HG03571 (cell line): Measurements from ENCODE around the gene MYPOP.

Source experiments
- ATAC-seq: cut with Tn5 transposase; IDR thresholded peaks from one replicate; pipeline ENCODE4 v1.9.1; 2021; ENCODE audit not compliant: unreplicated experiment

MYPOP gene

DNA sequence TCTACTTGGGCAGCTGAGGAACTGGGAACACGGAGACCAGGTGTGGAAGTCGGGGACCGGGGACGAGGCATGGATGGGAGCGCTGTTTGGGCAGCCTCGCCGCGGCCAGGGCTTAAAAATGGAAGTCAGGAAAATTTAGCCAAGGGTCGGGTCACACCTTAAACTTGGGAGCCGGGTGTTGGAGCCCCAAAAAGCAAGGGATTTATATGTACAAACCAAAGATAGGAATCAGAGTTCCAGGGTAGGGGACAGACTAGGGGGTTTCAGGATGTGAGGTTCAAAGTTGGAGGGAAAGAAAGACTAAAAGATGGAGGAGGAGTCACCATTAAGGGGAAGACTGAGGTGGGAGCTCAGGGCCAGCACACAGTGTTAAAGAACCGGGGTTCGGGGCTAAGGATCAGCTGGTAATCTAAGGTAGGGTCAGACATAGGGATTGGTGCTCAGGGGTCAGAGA lies 37.8 kb downstream of the MYPOP start:
- no peak for ATAC-seq

DNA sequence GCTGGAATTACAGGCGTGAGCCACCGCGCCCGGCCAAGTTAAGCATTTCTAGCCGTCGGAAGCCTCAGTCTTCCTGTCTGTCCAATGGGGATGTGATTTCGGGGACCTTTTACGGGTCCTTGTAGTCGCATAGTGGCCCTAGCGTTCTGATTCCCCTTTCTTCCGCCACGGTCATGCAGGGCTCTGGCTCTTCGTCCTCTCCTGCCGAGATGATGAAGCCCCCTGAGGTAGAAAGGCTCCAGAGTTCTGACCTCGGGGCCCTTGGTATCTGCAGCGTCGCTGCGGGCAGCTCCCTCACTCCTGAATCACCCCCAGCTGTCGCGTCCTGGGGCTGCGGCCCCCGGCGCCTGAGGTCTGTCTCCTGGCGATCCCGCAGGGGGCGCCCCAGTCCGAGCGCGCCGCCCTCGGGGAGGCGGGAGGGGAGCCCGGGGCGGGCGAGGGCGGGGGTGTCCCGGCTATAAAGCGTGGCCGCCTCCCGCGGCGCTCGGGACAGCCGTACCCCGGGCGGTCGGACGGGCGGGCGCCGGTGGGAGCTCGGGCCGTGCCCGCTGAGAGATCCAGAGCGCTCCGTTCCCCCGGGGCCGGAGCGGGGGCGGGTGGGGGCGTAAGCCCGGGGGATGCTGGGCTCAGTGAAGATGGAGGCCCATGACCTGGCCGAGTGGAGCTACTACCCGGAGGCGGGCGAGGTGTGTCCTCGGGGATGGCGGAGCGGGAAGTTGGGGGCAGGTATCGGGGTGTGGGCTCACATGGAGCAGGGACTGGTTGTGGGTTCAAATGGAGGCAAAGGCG lies 38.4 kb downstream of the MYPOP start, which contains the start of gene FOXA3:
FOXA3 (plus strand) TSS at position 487 of the 789 bp plus-strand sequence; CDS start at position 618, 131 bp downstream.
- no peak for ATAC-seq

DNA sequence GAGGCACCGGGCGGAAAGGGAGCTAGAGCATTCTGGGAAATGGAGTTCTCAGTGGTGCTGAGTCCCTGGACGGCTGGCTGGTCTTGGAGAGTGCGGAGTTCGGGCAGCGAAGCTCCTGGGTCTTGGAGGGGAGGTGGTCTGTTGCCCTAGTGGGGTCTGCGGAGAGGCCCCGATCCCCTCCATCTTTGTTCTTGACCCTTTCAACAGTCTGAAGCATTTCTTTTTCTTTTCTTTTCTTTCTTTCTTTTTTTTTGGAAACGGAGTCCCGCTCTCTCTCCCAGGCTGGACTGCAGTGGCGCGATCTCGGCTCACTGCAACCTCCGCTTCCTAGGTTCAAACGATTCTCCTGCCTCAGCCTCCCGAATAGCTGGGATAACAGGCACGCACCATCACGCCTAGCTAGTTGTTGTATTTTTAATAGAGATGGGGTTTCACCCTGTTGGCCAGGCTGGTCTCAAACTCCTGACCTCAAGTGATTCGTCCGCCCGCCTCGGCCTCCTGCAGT lies 39.0 kb downstream of the MYPOP start:
- ATAC-seq: no peak

DNA sequence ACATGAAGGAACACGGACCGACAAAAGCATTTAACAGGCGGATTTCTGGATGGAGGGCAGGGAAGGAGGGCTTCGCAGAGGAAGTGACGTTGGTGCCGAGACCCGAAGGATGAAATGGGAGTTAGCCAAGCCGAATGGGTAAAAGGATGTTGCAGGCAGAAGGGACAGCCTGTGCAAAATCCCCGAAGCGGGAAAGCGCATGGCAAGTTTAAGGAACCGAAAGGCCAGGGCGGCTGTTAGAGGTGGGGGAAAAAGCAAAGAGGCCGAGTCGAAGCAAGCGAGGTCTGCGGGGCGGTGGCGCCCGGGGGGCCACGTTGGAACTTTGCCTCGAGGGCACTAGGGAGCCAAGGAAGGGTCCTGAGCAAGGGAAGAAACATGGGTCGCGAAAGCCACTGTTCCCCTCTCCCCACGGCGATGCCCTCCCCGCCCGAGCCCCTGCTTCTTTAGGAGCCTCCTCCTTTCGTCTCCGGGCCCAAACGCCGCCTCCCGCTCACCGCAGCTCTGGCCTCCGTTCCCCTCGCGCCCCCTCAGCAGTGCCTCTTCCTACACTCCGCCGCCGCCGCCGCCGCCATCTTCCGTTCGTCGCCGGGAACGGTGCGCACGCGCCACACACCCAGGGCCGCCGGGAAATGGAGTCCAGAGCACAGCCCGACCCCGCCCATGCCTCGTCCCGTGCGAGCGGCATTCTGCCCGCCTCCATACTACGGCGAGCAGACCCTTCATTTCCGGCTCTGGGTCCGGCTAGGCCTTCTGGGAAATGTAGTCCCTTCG lies 39.7 kb downstream of the MYPOP start, which contains the start of gene SYMPK:
SYMPK (minus strand) TSS at position 584 of the 771 bp plus-strand sequence. CDS start 8,652 bp downstream, outside the sequence.
- peak; percentile 78 for ATAC-seq

DNA sequence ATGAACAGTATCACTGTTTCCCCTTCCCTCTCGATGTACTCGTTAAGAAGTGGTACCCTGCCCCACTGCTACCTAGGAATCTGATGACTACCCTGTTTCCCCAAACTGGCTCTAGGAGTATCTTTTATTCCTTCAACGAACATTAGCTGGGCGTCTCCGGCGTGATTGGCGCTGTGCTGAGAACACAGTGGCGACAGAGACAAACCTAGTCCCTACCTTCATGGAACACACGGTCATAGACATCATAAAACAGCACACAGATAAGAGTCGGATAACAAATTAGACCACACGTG lies 40.2 kb downstream of the MYPOP start:
- no peak for ATAC-seq

DNA sequence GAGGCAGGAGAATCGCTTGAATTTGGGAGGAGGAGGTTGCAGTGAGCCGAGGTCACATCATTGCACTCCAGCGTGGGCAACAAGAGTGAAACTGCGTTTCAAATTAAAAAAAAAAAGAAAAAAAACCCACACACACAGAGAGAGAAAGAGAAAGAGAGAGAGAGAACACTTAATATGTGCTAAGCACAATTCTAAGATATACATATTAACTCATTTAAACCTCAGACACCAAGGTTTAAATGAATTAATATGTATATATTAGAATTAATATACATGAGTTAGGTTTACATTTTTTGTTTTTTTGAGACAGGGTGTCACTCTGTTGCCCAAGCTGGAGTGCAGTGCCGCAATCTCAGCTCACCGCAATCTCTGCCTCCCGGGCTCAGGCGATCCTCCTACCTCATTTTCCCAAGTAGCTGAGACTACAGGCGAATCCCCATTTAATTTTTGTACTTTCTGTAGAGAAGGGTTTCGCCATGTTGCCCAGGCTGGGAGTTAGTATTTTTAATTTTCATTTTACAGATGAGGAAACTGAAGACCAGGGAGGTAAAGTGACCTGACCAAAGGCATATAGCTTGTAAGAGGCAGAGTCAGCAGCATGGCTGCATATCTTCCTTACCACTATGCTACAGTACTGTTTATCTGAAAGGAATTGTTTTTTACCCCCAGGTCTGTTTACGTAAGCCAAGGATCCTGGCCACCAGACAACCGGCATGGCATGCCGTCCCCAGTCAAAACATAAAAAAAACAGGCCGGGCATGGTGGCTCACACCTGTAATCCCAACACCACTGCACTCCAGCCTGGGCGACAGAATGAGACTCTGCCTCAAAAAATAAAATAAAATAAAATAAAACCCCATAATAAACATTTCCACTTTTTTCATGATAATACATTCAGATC lies 41.8 kb downstream of the MYPOP start:
- no peak for ATAC-seq

DNA sequence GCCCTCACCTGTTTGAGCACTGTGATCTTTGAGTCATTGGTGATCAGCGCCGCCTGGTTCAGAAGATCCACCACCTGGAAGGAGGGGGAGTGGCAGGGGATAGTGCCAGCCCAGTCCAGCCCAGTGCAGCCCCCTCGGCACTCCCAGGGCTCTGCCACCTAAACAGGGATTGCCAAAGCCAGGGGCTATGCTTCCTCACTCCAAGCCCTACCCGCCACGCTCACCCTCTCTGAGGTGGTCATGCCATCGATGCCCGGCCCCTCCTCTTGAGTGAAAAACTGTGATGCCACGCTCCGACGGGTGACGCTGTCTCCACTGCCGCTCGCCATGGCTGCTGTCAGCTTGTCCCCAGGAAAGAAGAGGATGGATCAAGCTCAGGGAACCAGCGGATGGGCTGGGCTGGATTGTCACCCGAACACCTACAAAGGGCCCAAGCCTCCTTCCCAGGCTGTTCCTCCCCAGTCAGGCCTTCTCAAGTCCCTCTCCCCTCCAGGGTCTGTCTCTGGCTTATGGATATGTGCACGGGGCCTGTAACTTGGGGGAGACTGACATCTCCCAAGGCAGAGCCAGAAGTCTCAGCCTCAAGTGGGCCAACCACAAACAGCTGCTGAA lies 48.1 kb downstream of the MYPOP start:
- ATAC-seq: no peak

DNA sequence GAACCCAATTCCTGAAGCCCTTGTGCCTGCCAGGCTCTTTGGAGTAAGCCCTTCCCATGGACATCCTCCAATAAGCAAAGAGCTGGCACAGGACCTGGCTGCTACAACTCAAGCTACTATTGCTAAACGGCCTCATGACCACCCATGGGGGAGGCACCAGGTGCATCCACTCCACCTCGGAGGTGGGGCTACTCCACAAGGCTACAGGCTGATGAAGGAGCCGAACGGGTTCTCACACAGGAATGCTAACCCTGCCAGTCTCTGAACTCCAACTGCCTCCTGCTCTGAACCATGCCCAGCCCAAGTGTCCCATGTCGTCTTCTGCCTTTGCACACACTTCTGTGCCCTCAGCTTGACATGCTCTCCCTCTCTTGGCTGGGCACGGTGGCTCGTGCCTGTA lies 49.4 kb downstream of the MYPOP start:
- no peak for ATAC-seq

DNA sequence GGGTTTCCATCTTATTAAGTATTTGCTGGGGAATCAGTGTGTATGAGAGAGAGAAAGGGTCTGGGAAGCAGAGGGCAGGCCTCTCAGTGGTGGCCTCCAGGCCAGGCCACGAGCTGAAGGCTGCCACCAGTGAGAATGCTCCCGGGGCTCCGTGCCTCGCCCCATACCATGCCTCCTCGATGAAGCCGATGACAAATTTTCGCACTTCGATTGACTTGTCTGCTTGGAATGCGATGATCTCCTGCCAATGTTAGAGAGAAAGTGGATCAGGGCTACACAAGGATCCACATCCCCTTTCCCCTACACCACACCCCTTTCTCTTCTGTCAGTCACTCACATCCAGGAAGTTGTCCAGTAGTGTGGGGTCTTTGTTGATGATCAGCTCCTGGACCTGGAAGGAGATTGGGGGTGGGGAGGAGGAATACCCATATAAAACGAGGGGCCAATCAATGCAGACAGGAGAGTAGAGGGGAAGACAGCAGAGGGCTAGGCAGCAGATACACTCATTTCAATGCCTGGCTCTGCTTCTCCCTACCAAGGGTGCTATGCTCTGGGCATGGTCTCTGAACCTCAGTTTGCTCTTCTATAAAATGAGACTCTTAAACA lies 50.2 kb downstream of the MYPOP start:
- no peak for ATAC-seq

DNA sequence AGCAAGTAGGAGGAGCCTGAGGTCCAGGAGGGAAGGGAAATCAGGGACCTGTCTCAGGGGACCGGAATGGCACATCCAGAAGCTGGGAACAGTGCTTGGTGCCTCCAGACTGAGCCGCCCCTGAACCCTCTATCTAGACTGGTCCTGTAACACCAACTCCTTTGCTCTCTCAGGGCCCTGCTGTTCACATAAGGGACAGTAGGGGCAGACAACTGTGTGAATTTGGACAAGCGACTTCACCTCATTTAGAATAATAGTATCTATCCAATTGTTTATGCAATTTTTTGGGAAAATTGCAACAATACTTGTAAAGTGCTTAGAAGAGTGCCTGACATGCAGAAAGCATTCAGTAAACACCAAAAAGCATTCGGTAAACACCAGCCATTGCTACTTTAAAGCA lies 53.5 kb downstream of the MYPOP start:
- ATAC-seq: no peak

DNA sequence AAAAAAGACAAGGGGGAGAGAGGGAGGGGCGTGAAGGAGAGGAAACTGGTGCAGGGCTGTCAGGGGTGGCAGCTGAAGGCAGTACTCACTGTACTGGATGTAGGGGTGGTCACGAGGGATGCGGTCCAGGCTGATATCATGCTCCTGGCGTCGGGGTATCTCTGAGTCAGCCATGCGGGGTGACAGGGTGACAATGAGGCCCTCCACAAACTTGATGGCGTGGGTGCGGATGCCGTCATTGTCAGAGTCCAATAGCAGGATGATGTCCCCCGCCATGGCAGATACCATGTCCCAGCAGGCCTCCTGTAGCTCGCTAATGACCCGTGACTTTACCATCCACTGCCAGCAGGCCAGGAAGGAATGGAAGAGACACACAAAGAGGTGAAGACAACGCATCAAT lies 54.8 kb downstream of the MYPOP start:
- ATAC-seq: no peak

DNA sequence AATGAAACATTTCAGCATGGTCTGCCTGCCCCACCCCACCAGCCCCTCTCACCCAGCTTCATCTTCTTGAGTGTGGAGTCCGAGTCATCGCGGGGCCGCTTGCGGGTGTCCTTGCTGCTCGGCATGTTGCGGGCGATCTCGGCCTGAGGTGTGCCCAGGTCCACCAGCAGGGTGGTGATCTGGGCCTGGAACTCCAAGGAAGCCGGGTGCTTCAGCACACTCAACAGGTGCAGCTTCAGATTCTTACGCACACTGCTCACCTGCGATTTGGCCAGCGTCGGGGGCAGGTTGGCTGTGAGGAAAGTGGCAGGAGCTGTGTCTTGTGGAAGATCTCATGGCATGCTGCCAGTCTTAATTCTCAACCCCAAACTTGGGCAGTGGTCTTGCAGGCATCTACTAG lies 60.2 kb downstream of the MYPOP start:
- ATAC-seq: no peak
